HCT116 (cell line): ENCODE data around the gene HLCS. TPM values are rescaled to one million over a fixed set of nuclear protein-coding genes. Genes with fewer than 3 reads are reported as not detected.

Experiments used
- ATAC-seq: fragments of 200-7000 bp; cut with Tn5 transposase; 2 replicates; pipeline ENCODE4 v1.9.1; 2020; ENCODE audit warnings: mild to moderate bottlenecking, moderate library complexity
- BruUV-seq: library from RNA; stranded (reverse); fragments of 400-500 nt; replicated peaks from 2 replicates; lab custom pipeline; 2021; lab: Mats Ljungman, UMichigan
- CTCF ChIA-PET: fragments of 300-600 bp; sonication (Branson Sonifier 250); formaldehyde crosslinking; loops from one replicate; lab custom pipeline; 2021; ENCODE audit warnings: antibody characterized with exemption; lab: Charles Lee
- POLR2A ChIA-PET: fragments of 300-600, 350-600 bp; sonication (Branson Sonifier 250); formaldehyde crosslinking; loops from one replicate; lab custom pipeline; 2021; ENCODE audit warnings: antibody characterized with exemption; lab: Charles Lee
- RAD21 ChIA-PET, 2 experiments: fragments of 300-600 bp; sonication (Branson Sonifier 250); formaldehyde crosslinking; loops; one replicate each; lab custom pipeline; 2023; ENCODE audit warnings: low total read pairs in 2 of 2; ENCODE audit not compliant: uncharacterized antibody in 2 of 2, unreplicated experiment in 2 of 2, low non-redundant PET in 1 of 2; lab: Charles Lee
- DNase-seq: peaks from one replicate; pipeline ENCODE4 v3.0.0-alpha.2; 2010; ENCODE audit warnings: low read depth, low spot score
- H2AFZ ChIP-seq: fragments of 200-600 bp; shearing (Covaris generic), sonication (generic); 2 replicates; pipeline ENCODE4 v1.6.1; 2017; ENCODE audit warnings: low read depth, mixed run types, mixed read lengths, antibody characterized with exemption, low read length; ENCODE audit not compliant: poor library complexity, severe bottlenecking
- H3K27ac ChIP-seq: 2 replicates; pipeline ENCODE4 v1.5.1; 2012; ENCODE audit warnings: low read depth, low read length
- H3K27me3 ChIP-seq: fragments of 200-600 bp; sonication (generic); 2 replicates; pipeline ENCODE4 v1.6.1; 2016; ENCODE audit warnings: mixed run types, low read length, mixed read lengths; ENCODE audit not compliant: insufficient read depth
- H3K36me3 ChIP-seq, 2 experiments: fragments of 200-500 bp in 1 of 2; fragments of 200-600 bp in 1 of 2; sonication (Bioruptor generic) in 1 of 2; sonication (generic) in 1 of 2; 2 replicates each; pipeline versions ENCODE4 v1.5.1 to v1.6.1; 2014 to 2016; ENCODE audit warnings: low read length in 2 of 2, inconsistent platforms in 1 of 2, mixed read lengths in 1 of 2, mixed run types in 1 of 2; ENCODE audit not compliant: insufficient read depth in 2 of 2, control insufficient read depth in 1 of 2
- H3K4me1 ChIP-seq, 2 experiments: fragments of 200-600 bp in 1 of 2; sonication (generic) in 1 of 2; 2 replicates each; pipeline versions ENCODE4 v1.5.1 to v1.6.1; 2012 to 2017; ENCODE audit warnings: low read length in 2 of 2, inconsistent platforms in 1 of 2, mild to moderate bottlenecking in 1 of 2, mixed read lengths in 1 of 2, mixed run types in 1 of 2, moderate library complexity in 1 of 2; ENCODE audit not compliant: insufficient read depth in 2 of 2, control insufficient read depth in 1 of 2
- H3K4me2 ChIP-seq: fragments of 200-600 bp; sonication (generic); 2 replicates; pipeline ENCODE4 v1.6.1; 2017; ENCODE audit warnings: mixed run types, low read length, mixed read lengths
- H3K4me3 ChIP-seq, 2 experiments: fragments of 200-600 bp in 1 of 2; sonication (generic) in 1 of 2; replicated peaks in 1 of 2; 2 replicates each; pipeline ENCODE4 v1.5.1; 2011 to 2016; ENCODE audit warnings: low read length in 2 of 2, control low read depth in 1 of 2, low read depth in 1 of 2, mild to moderate bottlenecking in 1 of 2, mixed read lengths in 1 of 2, mixed run types in 1 of 2
- H3K79me2 ChIP-seq: fragments of 200-600 bp; sonication (generic); 2 replicates; pipeline ENCODE4 v1.6.1; 2017; ENCODE audit warnings: mild to moderate bottlenecking, mixed run types, low read length, moderate library complexity, mixed read lengths; ENCODE audit not compliant: insufficient read depth
- H3K9ac ChIP-seq: fragments of 200-600 bp; sonication (generic); 2 replicates; pipeline ENCODE4 v1.6.1; 2016; ENCODE audit warnings: low read length, mixed read lengths
- H3K9me2 ChIP-seq: fragments of 200-600 bp; sonication (generic), shearing (Covaris generic); 2 replicates; pipeline ENCODE4 v1.6.1; 2017; ENCODE audit warnings: mixed run types, mild to moderate bottlenecking, moderate library complexity; ENCODE audit not compliant: insufficient read depth
- H3K9me3 ChIP-seq, 2 experiments: fragments of 200-500 bp in 1 of 2; fragments of 200-600 bp in 1 of 2; sonication (Bioruptor generic) in 1 of 2; sonication (generic) in 1 of 2; 2 replicates each; pipeline ENCODE4 v1.6.1; 2014 to 2017; ENCODE audit warnings: low read length in 2 of 2, mixed read lengths in 2 of 2, inconsistent platforms in 1 of 2, low read depth in 1 of 2, mild to moderate bottlenecking in 1 of 2, mixed run types in 1 of 2, moderate library complexity in 1 of 2; ENCODE audit not compliant: control insufficient read depth in 1 of 2, insufficient read depth in 1 of 2
- H4K20me1 ChIP-seq: fragments of 200-600 bp; sonication (generic), shearing (Covaris generic); 2 replicates; pipeline ENCODE4 v1.6.1; 2017; ENCODE audit warnings: mixed run types, mild to moderate bottlenecking, moderate library complexity; ENCODE audit not compliant: insufficient read depth
- ATF3 ChIP-seq: IDR thresholded peaks from 2 replicates; pipeline ENCODE4 v1.6.1; 2012
- ELF1 ChIP-seq: IDR thresholded peaks from 2 replicates; pipeline ENCODE4 v1.6.1; 2012; ENCODE audit warnings: low read depth, borderline replicate concordance
- EZH2 ChIP-seq: fragments of 200-600 bp; sonication (generic); IDR thresholded peaks from 2 replicates; pipeline ENCODE4 v1.6.1; 2017; ENCODE audit warnings: antibody characterized with exemption, mixed run types
- EZH2phosphoT487 ChIP-seq: fragments of 200-600 bp; IDR thresholded peaks from 2 replicates; pipeline ENCODE4 v1.6.1; 2018; ENCODE audit warnings: antibody characterized with exemption, borderline replicate concordance
- FOSL1 ChIP-seq: IDR thresholded peaks from 2 replicates; pipeline ENCODE4 v1.6.1; 2012; ENCODE audit warnings: low read depth
- REST ChIP-seq: IDR thresholded peaks from 2 replicates; pipeline ENCODE4 v1.6.1; 2012; ENCODE audit warnings: low read depth
- SP1 ChIP-seq: IDR thresholded peaks from 2 replicates; pipeline ENCODE4 v1.6.1; 2012; ENCODE audit warnings: low read depth
- SRF ChIP-seq: IDR thresholded peaks from 2 replicates; pipeline ENCODE4 v1.6.1; 2012; ENCODE audit warnings: low read depth
- TCF7L2 ChIP-seq: IDR thresholded peaks from 2 replicates; pipeline ENCODE4 v1.7.0; 2011; ENCODE audit warnings: borderline replicate concordance, inconsistent platforms; ENCODE audit not compliant: insufficient read depth, insufficient read length; ENCODE audit errors: extremely low read depth
- ZBTB33 ChIP-seq: IDR thresholded peaks from 2 replicates; pipeline ENCODE4 v1.6.1; 2011; ENCODE audit warnings: mild to moderate bottlenecking, low read length, moderate library complexity; ENCODE audit not compliant: insufficient replicate concordance; ENCODE audit errors: extremely low read depth
- intact Hi-C: fragments of 100-400 bp; cut with micrococcal nuclease; formaldehyde crosslinking; loops from 2 replicates; pipeline ENCODE4 v1.10.0; 2022
- total RNA-seq: library from RNA; stranded (reverse); gene quantifications from one replicate; pipeline ENCODE4 v1.2.1, GENCODE V29; 2021; ENCODE audit not compliant: unreplicated experiment

The HLCS gene
- total RNA-seq, 1 experiment from 2014 or later, result 18.5 TPM

GRCh38 chr21:36828891-36829515 is 137.5 kb downstream of the HLCS start:
- H3K9ac ChIP-seq, result no peak overlapping the region

More at GRCh38 chr21:36828891-36829515, 137.5 kb downstream of the HLCS start:
- Histone ChIP-seq H4K20me1 (no peaks in the 10 kb centered on the region), H3K9me2 (no peaks in the 10 kb centered on the region), H3K79me2 (no peaks in the 10 kb centered on the region), H3K4me3 (no peak overlapping the region), H2AFZ (no peak overlapping the region), H3K9me3 (no peaks in the 10 kb centered on the region), H3K4me2 (no peak overlapping the region), H3K4me1 (0 out of 4 replicates have a peak, but pooled peaks cover 0 to 2% of the 10 kb centered on the region in 2 experiments), H3K36me3 (no peaks in the 10 kb centered on the region), H3K27me3 (no peaks in the 10 kb centered on the region), H3K27ac (no peak overlapping the region)
- intact Hi-C loops, result no loop called here
- ATAC-seq (no peak), DNase-seq (no peak)
- TF ChIP-seq SP1 (no peak), ELF1 (no peak), ZBTB33 (no peak), EZH2 (no peak), REST (no peak), ATF3 (no peak), SRF (no peak), FOSL1 (no peak), EZH2phosphoT487 (no peak), TCF7L2 (no peak)
- ChIA-PET POLR2A (no interaction called here), CTCF (no interaction called here), RAD21 (no interaction called here)
- no TSS peak for BruUV-seq
